NCI-H1105 (cell line): ENCODE data around the gene SUSD2.
"Not testable (repeated sequence)": the region's sequence is repeated elsewhere in the genome, so short reads cannot be mapped to it uniquely, and the experiment has no call there.

Experiments
- DNase-seq: peaks from one replicate; lab custom pipeline; 2025; lab: John Stamatoyannopoulos, UW

SUSD2 gene

DNA sequence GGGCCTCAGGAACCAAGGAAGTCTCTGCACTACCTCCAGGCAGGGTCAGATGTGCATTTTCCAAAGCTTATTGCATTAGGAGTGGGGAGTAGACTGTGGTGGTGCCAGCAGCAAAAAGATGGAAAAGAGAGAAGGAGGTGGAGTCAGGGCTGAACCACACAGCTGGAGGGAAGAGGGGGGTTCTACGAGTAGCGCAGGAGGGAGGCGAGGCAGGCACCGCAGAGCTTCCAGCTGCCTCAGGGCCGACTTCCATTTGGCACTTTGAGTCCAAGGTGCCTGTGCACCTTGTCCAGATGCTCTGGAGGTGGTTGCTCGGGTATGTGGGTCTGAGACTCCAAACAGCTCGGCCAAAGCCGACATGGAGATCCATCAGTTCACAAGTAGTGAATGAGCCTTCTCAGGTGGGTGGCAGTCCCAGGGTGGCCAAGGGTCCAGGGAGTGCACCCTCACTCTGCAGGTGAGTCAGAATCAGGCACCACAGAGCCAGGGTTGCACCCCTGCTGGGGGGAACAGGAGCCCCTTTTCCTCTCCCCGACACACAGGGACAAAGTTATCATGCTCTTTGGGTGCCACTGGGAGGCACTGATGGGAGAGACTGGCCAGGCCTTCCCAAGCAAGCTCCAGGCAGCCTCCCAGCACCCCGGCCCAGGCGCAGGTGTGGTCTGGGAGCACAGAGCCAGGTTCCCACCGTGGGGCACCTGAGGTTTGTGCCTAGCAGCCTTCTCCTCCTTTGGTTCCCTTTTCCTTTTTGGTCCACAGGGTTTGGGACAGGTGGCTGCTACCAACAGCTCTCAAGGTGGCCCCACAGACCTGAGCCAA, 33.4 kb downstream of the SUSD2 start:
- DNase-seq: no peak

DNA sequence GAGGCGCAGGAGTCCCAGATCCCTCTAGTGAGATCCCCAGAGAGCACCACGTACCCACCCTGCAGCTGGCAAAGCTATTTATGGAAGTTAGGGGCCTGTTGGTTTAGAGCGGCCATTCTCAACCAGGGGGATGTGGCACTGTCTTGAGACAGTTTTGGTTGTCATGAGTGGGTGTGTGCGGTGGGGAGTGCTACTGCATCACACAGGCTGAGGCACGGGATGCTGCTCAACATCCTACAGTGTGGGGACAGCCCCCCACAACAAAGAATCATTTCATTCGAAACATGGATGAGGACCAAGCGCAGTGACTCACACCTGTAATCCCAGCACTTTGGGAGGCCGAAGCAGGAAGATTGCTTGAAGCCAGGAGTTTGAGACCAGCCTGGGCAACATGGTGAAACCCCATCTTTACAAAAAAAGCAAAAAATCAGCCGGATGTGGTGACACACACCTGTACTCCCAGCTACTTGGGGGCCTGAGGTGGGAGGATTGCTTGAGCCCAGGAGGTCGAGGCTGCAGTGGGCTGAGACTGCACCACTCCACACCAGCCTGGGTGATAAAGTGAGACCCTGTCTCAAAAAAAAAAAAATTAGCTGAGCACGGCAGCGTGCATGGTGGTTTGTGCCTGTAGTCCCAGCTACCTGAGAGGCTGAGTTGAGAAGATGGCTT, 35.4 kb downstream of the SUSD2 start:
- DNase-seq: no peak

DNA sequence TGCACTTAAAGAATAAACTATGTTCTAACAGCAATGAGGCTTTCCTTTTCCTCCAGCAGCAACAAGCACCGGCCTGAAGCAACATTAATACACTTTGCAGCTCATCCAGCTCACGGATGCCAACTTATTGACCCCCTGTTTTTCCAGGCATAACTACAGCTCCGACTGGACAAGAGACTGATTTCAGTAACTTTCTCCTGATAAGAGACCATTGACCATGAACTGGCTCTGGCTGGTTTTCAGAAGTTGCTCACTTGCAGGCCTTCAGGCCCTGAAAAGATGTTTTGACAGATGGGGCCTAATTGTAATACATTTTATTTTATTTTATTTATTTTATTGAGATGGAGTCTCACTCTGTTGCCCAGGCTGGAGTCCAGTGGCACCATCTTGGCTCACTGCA, 36.1 kb downstream of the SUSD2 start:
- no peak for DNase-seq

DNA sequence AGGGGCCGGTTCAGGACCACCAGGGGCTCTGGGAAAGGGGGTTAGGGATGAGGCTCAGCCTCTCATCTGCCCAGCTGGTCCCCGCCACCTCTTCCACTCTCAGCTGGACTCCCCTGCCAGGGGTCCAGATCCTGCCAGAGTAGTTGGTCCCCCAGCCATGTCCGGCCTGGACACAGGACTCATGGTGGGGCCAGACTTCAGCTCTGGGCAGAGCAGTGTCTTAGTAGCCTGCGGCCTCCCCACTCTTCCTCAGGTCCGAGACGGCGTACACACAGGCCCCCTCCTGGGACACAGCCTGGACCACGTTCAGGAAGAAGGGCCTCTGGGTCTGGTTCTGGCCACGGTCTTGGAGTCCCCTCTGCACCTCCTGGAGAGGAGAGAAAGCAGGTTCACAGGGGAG, 38.5 kb downstream of the SUSD2 start:
- no peak for DNase-seq

DNA sequence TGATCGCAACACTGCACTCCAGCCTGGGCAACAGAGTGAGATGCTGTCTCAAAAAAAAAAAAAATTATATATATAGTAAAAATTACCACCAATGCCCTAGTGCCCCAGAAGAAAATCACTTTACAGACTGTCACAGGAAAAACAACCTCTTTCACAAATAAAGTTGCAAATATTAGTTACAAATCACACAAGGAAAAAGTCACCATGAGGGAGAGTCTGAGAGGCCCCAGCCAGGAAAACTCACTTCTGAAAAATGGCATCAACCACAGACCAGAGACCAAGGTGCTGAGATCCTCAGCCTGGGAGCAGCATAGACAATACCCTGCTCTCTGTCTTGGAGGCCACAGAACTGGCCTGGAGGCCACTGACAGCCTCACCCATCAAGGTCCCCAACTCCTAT, 43.2 kb downstream of the SUSD2 start:
- DNase-seq: no peak

DNA sequence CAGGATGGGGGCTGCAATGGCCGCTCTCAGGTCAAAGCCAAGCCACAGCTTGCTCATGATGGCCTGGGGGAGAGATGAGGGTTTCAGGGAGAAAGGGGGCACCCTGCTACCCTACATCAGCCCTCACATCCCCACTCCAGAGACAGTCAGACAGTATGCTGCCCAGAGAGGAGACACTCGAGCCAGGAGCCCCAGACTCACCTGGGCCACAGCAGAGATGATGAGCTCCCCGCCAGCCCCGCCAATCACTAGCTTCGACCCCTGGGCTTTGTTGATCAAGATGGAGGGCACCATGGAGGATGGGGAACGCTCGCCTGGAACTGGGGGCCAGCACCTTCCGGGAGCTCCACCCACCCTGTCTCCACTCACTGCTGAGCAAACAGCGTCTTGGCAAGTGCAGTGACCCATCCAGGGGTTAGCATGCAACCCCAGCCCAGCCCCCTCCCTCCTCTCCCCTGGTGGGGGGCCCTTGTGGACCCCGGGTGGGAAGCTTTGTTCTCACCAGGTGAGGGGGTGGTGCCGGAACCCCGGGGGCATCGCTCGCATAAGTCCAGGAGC, 43.8 kb downstream of the SUSD2 start:
- DNase-seq: no peak

DNA sequence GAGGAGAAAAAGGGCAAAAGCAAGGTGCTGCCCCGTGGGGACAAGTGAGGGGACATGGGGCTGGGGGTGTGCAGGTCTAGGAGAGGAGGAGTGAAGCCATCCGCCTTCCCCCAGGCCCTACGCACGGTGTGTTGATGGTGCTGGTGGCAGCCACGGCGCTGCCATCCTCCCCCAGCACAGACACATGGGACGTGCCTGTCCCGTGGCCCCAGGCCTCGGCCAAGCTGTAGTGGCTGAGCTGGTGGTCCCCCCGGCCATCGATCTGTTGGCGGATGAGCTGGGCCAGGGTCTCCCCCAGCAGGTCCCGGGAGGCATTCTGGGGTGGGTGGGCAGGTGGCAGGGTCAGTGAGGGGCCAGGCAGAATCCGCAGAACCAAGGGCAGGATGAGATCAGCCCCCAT, 44.7 kb downstream of the SUSD2 start:
- DNase-seq: no peak

DNA sequence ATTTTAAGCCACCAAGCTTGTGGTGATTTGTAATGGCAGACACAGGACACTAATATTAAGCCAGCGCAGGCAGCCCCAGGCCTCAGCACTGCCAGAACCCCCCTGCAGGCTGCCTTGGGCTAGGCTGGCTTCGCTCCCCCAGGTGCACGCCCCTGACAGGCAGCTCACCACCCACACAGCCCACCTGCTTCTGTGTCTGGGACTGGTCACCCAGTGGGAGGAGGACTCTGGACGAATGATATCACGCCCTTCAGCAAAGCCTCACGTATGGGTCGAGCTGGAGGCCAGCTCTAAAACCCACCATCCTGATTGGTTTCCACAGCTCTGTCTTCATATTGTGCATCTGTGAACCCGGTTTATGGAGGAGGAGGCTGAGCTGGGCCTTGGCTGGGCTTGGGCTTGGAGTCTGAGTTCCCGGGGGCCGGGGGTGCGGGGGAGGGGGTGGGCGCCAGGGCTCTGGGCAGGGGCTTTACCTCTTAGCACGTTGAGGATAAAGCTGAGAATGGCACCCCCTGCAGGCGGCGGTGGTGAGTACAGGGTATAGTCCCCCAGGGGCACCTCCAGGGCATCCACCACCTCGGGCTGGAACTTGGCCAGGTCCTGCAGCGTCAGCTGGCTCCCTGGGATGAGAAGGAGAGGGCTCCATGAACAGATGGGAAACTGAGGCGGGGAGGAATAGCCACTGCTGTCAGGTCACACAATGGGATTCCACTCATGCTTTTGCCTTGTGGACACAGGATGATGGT, 49.8 kb downstream of the SUSD2 start:
- DNase-seq: no peak

DNA sequence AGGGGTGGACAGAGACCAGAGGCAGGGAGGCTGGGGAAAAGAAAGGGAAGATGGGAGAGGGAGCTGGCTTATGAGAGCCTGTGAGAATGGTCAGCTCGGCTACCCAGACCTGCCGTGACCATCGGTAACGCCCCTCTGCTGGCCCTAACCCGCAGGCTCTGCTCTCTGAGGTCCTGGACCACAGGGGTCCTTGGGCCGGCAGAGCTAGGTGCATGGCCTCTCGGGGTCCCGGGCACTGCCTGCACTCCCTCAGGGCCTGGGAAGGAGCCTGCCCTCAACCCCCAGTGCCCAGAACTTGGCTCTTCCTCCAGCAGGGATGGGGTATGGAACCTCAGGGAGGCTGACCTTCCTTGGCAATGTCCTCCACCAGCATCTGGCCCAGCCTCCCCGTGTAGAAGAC, 50.4 kb downstream of the SUSD2 start:
- no peak for DNase-seq

DNA sequence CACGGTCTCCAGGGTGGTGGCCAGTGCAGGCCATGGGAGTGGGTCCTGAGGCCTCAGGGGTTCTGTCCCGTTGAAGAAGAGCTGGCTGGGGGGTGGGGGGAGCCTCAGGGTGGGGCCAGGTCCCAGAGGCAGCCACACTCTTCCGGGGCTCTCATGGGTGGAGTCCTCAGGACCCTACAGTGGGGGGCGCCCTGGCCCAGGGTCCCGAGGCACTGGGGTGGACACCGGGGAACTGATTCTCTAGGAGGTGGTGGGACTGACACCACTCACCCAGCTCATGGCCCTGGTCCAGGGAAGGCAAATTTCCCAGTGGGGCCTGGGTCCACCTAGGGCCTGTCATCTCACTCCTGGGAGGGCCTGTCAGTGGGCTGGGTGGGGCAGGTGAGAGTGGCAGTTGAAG, 50.8 kb downstream of the SUSD2 start:
- DNase-seq: no peak

DNA sequence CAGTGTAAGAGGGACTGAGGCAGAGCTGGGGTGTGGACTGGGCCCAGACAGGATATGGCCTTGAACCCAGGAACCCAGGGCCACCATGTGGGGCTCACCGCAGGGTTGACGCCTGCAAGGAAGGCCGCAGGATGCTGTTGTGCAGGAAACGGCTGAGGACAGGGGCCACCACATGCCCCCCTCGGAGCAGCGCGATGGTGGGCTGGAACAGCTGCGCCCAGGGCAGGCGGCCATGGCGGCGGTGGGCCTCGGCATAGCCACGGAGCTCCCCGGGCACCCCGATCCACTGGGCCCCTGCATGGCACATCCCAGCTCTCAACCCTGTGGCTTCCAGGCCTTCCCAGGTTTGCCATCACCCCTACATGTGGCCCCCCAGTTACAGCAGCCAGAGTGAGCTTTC, 51.4 kb downstream of the SUSD2 start:
- DNase-seq: no peak

DNA sequence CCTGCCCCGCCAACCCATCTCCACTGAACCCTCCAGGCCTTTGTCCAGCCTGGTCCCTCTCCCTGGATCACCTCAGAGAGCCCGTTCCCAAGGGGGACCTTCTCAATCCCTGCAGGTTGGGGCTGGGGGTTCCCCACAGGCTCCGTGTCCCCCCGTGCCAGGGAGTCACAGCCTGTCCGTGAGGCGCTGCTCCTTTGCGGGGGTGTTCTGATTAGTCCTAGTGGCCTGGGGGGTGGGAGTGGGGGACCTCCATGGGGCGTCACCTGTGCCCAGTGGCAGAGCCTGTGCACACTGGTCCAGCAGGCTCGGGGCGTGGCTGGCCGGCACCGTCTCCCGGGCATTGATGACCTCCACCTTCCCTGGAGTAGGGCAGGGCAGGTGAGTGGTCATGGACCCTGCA, 51.9 kb downstream of the SUSD2 start:
- DNase-seq: no peak

DNA sequence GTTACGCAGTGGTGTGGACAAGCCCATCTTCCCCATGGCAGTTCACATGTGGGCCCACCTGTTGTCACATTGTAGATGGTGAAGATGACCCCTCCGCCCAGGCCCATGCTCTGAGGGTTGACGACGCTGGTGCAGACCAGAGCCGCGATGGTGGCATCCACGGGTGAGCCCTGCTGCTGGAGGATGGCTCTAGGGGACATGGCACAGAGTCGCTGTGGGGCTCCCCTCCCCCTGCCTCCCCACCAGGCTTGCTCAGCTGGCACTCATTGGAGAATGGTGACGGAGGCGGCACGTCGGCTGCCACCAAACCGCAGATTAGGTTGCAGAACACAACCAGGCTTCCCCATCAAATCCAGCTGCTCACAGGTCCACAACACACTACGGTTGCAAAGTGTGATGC, 52.5 kb downstream of the SUSD2 start:
- DNase-seq: no peak

DNA sequence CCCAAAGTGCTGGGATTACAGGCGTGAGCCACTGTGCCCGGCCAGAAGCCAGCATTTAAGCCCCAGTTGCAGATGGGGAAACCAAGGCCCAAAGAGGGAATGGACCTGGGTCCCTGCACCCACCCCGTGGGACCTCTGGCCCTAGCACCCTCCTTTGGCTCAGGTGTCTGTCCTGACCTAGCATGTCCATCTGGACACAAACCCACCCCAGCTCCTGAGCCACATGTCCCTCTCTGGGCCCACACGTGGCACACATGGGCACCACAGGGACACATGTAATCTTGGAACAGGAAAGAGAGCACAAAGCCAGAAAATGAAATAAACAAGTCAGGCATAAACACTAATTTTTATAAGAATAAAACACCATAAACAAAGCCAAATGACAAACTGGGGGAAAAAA, 54.0 kb downstream of the SUSD2 start:
- DNase-seq: no peak

DNA sequence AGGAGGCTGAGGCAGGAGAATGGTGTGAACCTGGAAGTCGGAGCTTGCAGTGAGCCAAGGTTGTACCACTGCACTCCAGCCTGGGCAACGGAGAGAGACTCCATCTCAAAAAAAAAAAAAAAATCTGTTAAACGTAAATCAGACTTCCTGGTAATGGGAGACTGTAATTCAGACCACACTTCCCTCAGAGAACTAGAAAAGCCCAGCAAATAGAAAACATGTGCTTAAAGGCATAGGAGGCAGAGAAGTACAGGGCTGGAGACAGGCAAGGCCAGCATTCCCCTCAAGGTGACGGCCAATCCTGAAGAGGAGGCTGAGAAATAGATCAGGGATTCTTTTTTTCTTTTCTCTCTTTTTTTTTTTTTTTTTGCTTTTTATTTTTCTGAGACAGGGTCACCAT, 55.4 kb downstream of the SUSD2 start:
- DNase-seq: no peak

DNA sequence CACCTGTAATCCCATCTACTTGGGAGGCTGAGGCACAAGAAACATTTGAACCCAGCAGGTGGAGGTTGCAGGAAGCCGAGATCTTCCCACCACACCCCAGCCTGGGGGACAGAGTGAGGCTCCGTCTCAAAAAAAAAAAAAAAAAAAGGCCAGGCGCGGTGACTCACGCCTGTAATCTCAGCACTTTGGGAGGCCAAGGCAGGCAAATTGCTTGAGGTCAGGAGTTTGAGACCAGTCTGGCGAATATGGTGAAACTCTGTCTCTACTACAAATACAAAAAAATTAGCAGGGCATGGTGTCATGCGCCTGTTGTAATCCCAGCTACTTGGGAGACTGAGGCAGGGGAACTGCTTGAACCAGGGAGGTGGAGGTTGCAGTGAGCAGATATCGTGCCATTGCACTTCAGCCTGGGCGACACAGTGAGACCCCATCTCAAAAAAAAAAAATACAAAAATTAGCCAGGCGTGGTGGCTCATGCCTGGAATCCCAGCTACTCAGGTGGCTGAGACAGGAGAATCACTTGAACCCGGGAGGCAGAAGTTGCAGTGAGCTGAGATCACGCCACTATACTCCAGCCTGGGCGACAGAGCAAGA, 56.9 kb downstream of the SUSD2 start:
- not testable (repeated sequence) for DNase-seq
